Aorta (tissue), 5 donors: ENCODE results near the gene KIF21B. TPM values are rescaled to one million over a fixed set of nuclear protein-coding genes. Genes with fewer than 3 reads are reported as not detected.

ENCODE experiments used
- ATAC-seq: fragments of 200-7000 bp; cut with Tn5 transposase; one replicate; pipeline ENCODE4 v1.9.1; 2022; ENCODE audit warnings: moderate library complexity; ENCODE audit not compliant: low FRiP score
- DNase-seq, 2 donors: peaks; one replicate each; pipeline ENCODE4 v3.0.0-alpha.2; 2020
- H3K27ac ChIP-seq, 2 donors: one replicate each; pipeline ENCODE4 v1.5.1; 2013; ENCODE audit warnings: low read length in 2 of 2, mild to moderate bottlenecking in 2 of 2, moderate library complexity in 2 of 2, control low read depth in 1 of 2, inconsistent platforms in 1 of 2, low read depth in 1 of 2
- H3K27me3 ChIP-seq, 2 donors: one replicate each; pipeline ENCODE4 v1.6.1; 2013; ENCODE audit warnings: control low read depth in 1 of 2, low read length in 1 of 2, mild to moderate bottlenecking in 1 of 2, moderate library complexity in 1 of 2; ENCODE audit not compliant: insufficient read depth in 2 of 2, control insufficient read depth in 1 of 2
- H3K36me3 ChIP-seq, 2 donors: one replicate each; pipeline ENCODE4 v1.6.1; 2013; ENCODE audit warnings: control low read depth in 1 of 2, low read length in 1 of 2, mild to moderate bottlenecking in 1 of 2; ENCODE audit not compliant: insufficient read depth in 2 of 2, control insufficient read depth in 1 of 2
- H3K4me1 ChIP-seq, 2 donors: one replicate each; pipeline ENCODE4 v1.6.1; 2013; ENCODE audit warnings: low read length in 2 of 2, control low read depth in 1 of 2, mild to moderate bottlenecking in 1 of 2, moderate library complexity in 1 of 2; ENCODE audit not compliant: insufficient read depth in 2 of 2, control insufficient read depth in 1 of 2
- H3K4me3 ChIP-seq, 2 donors: one replicate each; pipeline ENCODE4 v1.5.1; 2013; ENCODE audit warnings: low read length in 2 of 2, control low read depth in 1 of 2, mild to moderate bottlenecking in 1 of 2
- H3K9me3 ChIP-seq: one replicate; pipeline ENCODE4 v1.6.1; 2013; ENCODE audit warnings: mild to moderate bottlenecking, low read length; ENCODE audit not compliant: control insufficient read depth
- WGBS, 2 donors: extraction: QIAGEN DNeasy Blood & Tissue Kit; methylation state at CpG; one replicate each; pipeline ENCODE4 v1.1.7; 2013; 5-methylcytosine and 5-hydroxymethylcytosine counted together
- intact Hi-C, 2 donors: fragments of 100-400 bp; cut with DNase I; formaldehyde crosslinking; loops; one replicate each; pipeline versions ENCODE4 v1.14.2 to v1.15.0; 2022
- polyA plus RNA-seq, 2 donors: library from polyadenylated mRNA; stranded (reverse); fragments of 200-250 nt; gene quantifications; one replicate each; pipeline ENCODE4 v1.2.3, GENCODE V29; 2013
- total RNA-seq, 2 donors: library from RNA; stranded (reverse); fragmentation: NEBNext Ultra II Directional; extraction: Animal tissue kit (Norgen Biotek cat#: 25700); gene quantifications; one replicate each; pipeline ENCODE4 v1.2.1, GENCODE V29; 2021
- donor health status: healthy with polysubstance abuse.
- donor health status: Bipolar disorder and iron deficiency.
- donor health status: DM: no; HTN: no; CAD: no.
- donor health status: DM: no; HTN: no; CAD: no.
- donor health status: DM: yes; HTN: yes; CAD: no.

The KIF21B gene
- total and polyA plus RNA-seq, 4 donors, result 0.31 to 4.6 (median 2.3) TPM

DNA sequence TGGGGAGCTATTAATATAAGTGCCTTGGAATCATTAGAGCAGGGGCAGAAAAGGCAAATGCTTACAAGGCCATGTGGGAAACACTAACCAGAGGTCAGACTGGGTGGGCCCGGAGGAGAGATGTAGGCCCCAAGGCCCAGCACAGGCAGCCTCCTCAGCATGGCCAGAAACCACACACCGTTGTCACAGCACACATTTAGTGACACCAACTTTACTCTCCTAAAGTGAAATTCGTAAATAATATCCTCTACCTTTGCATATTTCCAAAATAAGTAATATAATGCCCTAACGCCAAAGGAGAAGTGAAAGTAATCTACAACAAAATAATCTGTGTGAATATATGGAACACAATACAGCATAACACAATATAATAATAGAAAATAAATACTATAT is 62.6 kb downstream of the KIF21B start:
- no peak for DNase-seq
- no peak overlapping the region for H3K27ac ChIP-seq
- H3K9me3 ChIP-seq, result no peaks in the 10 kb centered on the region
- 93% methylated on average over 4 of the region's 4 CpGs for WGBS, 2 donors
- no peaks in the 10 kb centered on the region for H3K4me1 ChIP-seq
- H3K27me3 ChIP-seq, result no peaks in the 10 kb centered on the region
- H3K4me3 ChIP-seq, result no peak overlapping the region
- H3K36me3 ChIP-seq, result no peaks in the 10 kb centered on the region
- intact Hi-C loops, result no loop called here
- no peak for ATAC-seq

DNA sequence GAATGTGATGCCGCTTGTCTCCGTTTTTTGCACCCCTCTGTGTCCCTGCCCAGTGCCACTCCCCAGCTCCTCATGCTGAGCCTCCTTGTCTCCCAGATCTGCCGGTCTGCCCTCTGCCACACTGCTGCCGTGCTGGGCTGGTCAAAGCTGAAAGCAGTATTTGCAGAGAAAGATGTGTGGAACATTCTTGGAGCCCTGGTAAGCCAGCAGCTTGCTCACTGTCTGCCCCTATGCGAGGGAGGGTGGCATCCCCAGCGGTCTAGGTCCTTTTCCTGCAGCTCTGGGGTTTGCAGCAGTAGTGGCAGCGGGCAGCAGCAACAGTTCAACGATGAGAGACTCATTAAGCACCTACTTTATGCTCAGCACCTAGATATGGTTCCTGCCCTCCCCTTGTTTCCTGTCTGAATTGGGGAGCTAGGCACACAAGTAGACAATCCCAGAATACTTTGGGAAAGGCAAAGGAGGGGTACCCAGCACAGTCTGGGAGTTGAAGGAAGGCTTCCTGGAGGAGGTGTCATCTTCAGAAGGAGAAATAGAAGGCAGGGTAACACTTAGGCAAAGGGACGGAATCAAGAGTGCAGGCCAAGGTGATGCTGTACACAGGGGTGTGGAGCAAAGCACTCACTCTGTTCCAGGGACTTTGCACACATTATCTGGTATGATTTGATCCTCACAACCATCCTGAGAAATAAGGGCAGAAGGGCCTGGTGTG is 63.1 kb downstream of the KIF21B start:
- Histone ChIP-seq H3K9me3 (no peaks in the 10 kb centered on the region), H3K4me1 (no peaks in the 10 kb centered on the region), H3K4me3 (no peak overlapping the region), H3K27ac (no peak overlapping the region), H3K36me3 (no peaks in the 10 kb centered on the region), H3K27me3 (no peaks in the 10 kb centered on the region)
- intact Hi-C loops, result no loop called here
- DNase-seq (no peak), ATAC-seq (no peak)
- WGBS, 2 donors, result 71 to 77% methylated on average over 9 of the region's 9 CpGs

DNA sequence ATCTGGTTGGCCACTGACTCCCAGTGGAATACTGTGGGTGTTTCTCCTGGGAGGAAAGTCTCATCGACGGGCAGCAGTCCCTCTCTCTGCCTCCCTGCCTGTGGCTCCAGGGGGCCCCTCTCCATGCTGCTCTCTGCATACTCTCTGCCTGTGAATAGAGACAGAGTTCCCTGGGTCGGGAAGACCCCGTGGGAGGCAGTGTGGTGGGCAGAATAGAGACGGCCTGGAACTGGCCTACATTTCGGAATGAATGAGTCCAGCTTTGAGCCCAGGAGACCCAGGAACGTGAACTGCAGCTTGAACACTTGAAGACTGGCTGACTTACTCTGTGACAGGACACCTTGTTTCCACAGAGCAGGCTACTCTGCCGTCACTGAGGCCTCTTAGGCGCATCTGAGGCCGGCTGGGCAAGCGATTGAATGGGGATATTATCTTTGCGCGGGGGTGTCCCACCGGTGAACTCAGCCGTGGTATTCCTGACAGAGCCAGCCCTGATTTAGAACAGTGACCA is 64.0 kb downstream of the KIF21B start:
- intact Hi-C loops, result no loop called here
- no peak for DNase-seq

DNA sequence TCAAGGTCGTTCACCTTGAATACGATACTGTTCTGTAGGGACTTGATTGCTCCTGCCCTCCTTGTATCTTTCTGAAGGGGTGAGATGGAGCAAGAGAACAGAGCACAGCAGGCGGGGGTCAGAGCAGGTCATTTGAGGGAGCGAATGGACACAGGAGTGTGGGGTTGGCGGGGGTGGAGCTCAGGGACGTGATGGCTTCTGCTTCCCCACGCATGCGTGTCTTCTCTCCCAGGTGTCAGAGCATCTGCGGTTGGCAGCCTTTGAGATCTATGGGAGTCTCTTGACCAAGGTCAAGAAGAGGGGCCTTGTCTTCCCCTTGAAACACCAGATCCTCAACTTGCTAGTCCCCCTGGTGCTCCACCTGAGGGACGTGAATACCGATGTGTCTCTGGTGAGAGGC is 64.9 kb downstream of the KIF21B start:
- no peak overlapping the region for H3K27ac ChIP-seq
- H3K9me3 ChIP-seq, result no peaks in the 10 kb centered on the region
- no peaks in the 10 kb centered on the region for H3K36me3 ChIP-seq
- H3K27me3 ChIP-seq, result no peaks in the 10 kb centered on the region
- ATAC-seq, result no peak
- no peak overlapping the region for H3K4me3 ChIP-seq
- intact Hi-C loops, result no loop called here
- DNase-seq, result no peak
- H3K4me1 ChIP-seq, result no peaks in the 10 kb centered on the region
- 95 to 96% methylated on average over 11 of the region's 11 CpGs for WGBS, 2 donors

More for the DNA sequence above, 64.0 kb downstream of the KIF21B start:
- Histone ChIP-seq H3K4me3 (no peak overlapping the region), H3K27me3 (no peaks in the 10 kb centered on the region), H3K4me1 (no peaks in the 10 kb centered on the region), H3K9me3 (no peaks in the 10 kb centered on the region), H3K36me3 (no peaks in the 10 kb centered on the region), H3K27ac (no peak overlapping the region)
- ATAC-seq, result no peak
- 73 to 78% methylated on average over 15 of the region's 15 CpGs for WGBS, 2 donors

DNA sequence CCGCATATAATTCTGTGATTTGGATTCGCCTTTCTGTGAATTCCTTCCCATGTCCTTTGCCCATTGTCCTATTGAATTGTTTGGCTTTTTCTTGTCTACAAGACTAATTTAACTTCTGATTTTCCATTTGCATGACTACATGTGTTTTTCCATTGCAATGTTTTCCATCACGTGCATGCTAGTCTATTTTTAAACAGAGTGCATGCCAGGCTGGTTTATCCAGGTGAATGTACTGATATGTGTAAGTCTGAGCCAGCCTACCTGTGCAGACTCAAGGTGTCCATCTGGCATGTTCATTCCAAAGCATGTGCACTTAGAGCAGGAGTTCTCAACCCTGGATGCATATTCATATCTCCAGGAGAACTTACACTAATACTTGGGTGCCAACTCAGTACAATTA is 69.1 kb downstream of the KIF21B start:
- no peaks in the 10 kb centered on the region for H3K9me3 ChIP-seq
- H3K27ac ChIP-seq, result no peak overlapping the region
- DNase-seq, result no peak
- 68 to 70% methylated on average over 3 of the region's 3 CpGs for WGBS, 2 donors
- ATAC-seq, result no peak
- intact Hi-C loops, result no loop called here
- no peaks in the 10 kb centered on the region for H3K4me1 ChIP-seq
- H3K36me3 ChIP-seq, result no peaks in the 10 kb centered on the region
- no peaks in the 10 kb centered on the region for H3K27me3 ChIP-seq
- H3K4me3 ChIP-seq, result no peak overlapping the region

DNA sequence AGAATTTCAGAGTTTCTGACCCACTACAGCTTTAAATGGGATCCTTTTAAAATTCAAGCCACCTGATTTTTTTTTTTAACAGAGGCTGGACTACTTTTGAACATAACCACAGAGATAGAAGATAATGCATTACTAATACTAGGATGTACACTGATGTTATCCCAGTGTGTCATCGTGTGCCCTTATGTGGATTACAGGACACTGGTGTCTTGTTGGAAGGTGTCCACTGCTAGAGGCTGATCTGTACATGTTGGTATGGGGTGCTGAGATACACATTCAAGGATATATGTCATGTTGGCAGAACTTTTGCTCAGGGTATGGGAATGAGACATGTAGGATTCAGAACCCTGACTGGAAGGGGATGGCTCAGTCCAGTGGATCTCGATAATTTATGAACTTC is 72.5 kb downstream of the KIF21B start:
- WGBS, 2 donors, result 89 to 94% methylated on average over 2 of the region's 2 CpGs
- no peak overlapping the region for H3K4me3 ChIP-seq
- DNase-seq (no peak), ATAC-seq (no peak)
- intact Hi-C loops, result no loop called here
- H3K27me3 ChIP-seq, result no peaks in the 10 kb centered on the region
- no peaks in the 10 kb centered on the region for H3K36me3 ChIP-seq
- no peak overlapping the region for H3K27ac ChIP-seq
- no peaks in the 10 kb centered on the region for H3K4me1 ChIP-seq
- H3K9me3 ChIP-seq, result peaks cover 2% of the 10 kb centered on the region

DNA sequence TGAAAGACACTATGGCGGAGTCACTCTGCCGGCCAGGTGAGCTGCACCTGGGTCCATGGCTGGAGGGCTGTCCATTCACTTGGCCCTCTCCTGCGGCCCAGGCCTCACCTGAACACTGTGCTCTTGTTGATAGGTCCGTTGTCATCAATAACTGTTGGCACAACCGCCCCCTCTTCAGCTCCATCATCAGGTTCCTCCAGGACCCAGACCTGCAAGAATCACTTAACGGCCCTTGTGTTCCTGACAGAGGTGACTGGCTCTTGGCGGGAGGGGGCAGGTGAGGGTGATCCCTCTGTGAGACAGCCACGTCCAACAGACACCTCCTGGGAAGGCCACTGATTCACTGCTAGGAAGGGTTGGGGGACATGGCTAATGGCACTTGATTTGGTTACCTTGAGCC is 73.9 kb downstream of the KIF21B start:
- ATAC-seq (no peak), DNase-seq (no peak)
- 91 to 95% methylated on average over 8 of the region's 8 CpGs for WGBS, 2 donors
- intact Hi-C loops, result no loop called here
- Histone ChIP-seq H3K4me1 (no peaks in the 10 kb centered on the region), H3K36me3 (no peaks in the 10 kb centered on the region), H3K9me3 (peaks cover 2% of the 10 kb centered on the region), H3K4me3 (no peak overlapping the region), H3K27ac (no peak overlapping the region), H3K27me3 (no peaks in the 10 kb centered on the region)

DNA sequence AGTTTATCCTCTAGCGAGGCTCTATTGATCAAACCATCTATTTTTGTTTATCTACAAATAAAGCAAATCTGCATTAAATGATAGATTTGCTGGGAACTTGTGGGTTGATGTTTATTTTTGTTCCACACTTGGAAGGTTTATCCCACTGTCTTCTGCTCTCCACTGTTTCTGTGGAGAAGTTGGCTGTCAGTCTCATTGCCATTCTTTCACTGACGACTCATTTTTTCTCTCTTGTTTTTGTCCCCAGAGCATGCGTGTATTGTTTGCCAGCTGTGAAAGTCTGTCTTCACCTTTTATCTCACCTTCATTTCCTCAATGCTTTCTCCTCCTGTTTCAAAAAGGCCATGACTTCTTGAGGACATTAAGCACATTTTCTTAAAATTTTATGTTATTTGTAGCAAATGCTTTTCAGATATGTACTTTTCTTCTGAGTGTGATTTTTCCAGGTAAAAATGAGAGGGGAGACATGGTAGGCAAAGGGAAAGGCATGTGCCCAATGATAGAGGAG is 76.4 kb downstream of the KIF21B start:
- 94% methylated on average over 3 of the region's 3 CpGs for WGBS, 2 donors
- peaks cover 2% of the 10 kb centered on the region for H3K9me3 ChIP-seq
- intact Hi-C loops, result no loop called here
- DNase-seq (no peak), ATAC-seq (no peak)
- no peaks in the 10 kb centered on the region for H3K4me1 ChIP-seq
- H3K27me3 ChIP-seq, result no peaks in the 10 kb centered on the region
- no peak overlapping the region for H3K27ac ChIP-seq
- H3K36me3 ChIP-seq, result no peaks in the 10 kb centered on the region
- no peak overlapping the region for H3K4me3 ChIP-seq

DNA sequence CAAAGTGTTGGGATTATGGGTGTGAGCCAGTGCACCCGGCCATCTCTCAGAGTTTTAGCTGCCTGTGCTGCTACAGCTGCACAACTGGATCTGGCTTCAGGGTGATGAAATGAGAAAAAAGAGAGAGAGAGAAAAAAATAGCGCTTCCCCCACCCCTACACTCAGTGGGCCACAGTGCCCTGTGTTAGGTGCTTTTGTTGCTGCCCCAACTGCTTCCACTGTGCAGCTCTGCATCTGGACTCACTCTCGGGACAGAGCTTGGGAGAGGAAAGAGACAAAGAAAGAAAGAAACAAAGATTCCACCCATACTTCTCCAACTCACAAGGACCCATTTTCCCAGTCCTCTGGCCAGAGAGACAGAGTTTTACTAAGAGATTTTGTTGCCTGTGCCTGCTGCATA is 78.4 kb downstream of the KIF21B start:
- Histone ChIP-seq H3K4me1 (no peaks in the 10 kb centered on the region), H3K27ac (no peak overlapping the region), H3K4me3 (no peak overlapping the region), H3K36me3 (no peaks in the 10 kb centered on the region), H3K9me3 (peaks cover 4% of the 10 kb centered on the region), H3K27me3 (no peaks in the 10 kb centered on the region)
- ATAC-seq, result no peak
- intact Hi-C loops, result no loop called here
- no peak for DNase-seq
- WGBS, 2 donors, result 61 to 64% methylated on average over 3 of the region's 3 CpGs
